SIG-M5 treated with dmso at 0.1 percent for 504 hours (cell line): ENCODE data around the gene FAM32A.

Experiments
- DNase-seq: peaks from one replicate; lab custom pipeline; 2025; ENCODE audit not compliant: unreplicated experiment; lab: John Stamatoyannopoulos, UW

The FAM32A gene

DNA sequence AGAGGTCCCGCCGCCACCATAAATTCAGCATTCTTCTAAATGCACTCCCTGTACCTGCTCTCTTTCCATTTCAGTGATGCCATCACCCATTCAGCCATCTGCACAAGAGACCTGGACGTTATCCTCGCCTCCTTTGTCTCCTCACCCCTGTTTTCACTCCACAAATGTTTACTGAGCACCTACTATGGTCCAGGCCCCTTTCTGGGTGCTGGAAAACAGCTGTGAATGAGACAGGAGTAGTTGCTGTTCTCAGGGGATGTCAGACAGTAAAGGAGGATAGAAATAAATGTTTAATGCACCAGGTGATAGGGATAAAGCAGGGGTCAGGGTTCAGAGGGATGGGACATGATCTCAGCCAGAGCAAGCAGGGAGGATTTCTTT is 15.8 kb downstream of the FAM32A start:
- DNase-seq = no peak

- DNase-seq = no peak
Measured at GRCh38 chr19:16202320-16203255, 17.4 kb downstream of the FAM32A start.

- DNase-seq = no peak
Measured at GRCh38 chr19:16203256-16204004, 18.2 kb downstream of the FAM32A start.

- no peak for DNase-seq
Measured at GRCh38 chr19:16204005-16204294, 18.7 kb downstream of the FAM32A start.

GRCh38 chr19:16205205-16206045 is 20.2 kb downstream of the FAM32A start:
- DNase-seq = no peak

- DNase-seq = no peak
Measured at GRCh38 chr19:16206046-16206605, 20.9 kb downstream of the FAM32A start.

DNA sequence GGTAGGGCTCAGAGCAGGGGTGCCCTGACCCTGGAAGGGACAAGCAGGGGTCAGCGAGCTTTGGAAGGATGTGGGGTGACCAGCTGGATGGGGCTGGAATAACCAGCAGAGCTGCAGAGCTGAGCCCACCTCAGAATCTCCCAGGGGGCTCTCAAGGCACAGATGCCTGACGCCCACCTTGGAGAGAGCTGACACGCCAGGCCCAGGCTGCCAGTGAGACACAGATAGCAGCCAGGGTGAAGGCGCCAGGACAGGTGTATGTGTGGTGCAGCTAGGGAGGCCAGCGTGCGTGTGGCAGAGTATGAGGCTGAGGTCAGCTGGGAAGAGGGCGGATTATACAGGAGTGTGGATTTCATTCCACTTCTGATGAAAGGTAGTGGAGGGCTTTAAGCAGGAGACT is 21.4 kb downstream of the FAM32A start:
- DNase-seq = no peak

DNA sequence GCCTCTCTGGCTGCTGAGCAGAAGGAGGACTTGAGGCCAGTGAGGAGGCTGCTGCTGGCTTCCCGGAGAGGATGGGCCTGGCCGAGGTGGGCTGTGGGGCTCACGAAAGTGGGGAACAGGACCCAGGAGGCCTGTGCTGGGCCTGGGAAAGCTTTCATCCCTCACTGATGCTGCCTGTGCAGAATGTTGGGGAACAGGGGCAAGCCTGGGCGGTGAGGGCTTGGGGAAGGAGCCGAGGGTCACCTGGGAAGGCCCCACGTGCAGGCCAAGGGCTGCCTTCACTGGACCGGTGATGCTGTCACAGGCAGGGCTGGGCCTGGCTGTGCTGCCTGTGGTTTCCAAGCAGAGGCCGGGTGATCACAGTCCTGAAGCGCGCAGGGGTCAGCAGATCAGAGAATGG is 21.9 kb downstream of the FAM32A start:
- DNase-seq = no peak

- no peak for DNase-seq
Measured at GRCh38 chr19:16207490-16208025, 22.3 kb downstream of the FAM32A start.

DNA sequence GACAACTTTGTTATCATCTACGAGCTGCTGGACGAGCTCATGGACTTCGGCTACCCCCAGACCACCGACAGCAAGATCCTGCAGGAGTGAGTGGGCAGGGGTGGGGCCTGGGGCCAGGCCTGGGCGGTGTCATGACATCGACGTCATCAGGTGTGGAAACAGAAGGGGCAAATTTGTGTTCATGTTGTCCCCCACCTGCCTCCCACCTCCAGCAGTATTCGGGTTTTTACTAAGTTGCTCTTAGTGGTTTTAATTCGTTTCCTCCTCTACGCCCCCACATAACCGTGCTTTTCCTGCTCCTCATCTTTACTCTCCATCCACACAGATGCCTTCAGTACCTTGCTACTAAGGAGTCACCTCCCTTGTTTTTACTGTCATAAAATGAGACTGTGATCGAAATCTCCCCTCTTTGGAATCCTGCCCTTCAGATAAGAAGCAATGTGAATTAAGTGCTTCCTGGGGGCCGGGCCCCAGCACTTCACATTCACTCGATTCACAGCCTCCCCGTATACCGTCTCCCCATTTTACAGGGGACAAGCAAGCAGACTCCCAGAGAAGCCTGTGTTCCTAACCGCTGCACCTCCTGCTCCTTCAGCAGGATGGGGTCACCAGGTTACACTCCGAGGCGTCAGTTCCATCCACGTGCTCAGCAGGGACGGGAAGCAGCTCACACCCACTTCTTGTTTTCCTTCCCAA is 23.0 kb downstream of the FAM32A start:
- DNase-seq = no peak

- DNase-seq = no peak
Measured at GRCh38 chr19:16208847-16209665, 23.8 kb downstream of the FAM32A start.

DNA sequence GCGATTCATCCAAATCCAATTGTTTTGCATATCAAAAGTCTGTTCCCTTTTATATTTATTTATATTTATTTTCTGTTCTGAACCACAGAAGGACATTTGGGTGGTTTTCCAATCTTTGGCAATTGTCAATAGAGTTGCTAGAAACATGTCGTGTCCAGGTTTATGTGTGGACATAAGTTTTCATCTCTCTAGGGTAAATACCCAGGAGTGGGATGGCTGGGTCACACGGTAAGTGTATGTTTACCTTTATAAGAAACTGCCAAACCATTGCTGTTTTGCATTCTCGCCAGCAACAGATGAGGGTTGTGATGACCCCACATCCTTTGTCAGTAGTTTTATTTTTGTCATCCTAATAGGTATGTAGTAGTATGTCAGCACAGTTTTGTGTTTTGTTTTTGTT is 25.0 kb downstream of the FAM32A start:
- DNase-seq = no peak

- no peak for DNase-seq
Measured at GRCh38 chr19:16213076-16213475, 27.9 kb downstream of the FAM32A start.

GRCh38 chr19:16216744-16217670 is 31.8 kb downstream of the FAM32A start:
- no peak for DNase-seq

GRCh38 chr19:16217716-16218451 is 32.7 kb downstream of the FAM32A start:
- DNase-seq = no peak

- no peak for DNase-seq
Measured at GRCh38 chr19:16218851-16219250, 33.6 kb downstream of the FAM32A start.

GRCh38 chr19:16222806-16223205 is 37.6 kb downstream of the FAM32A start:
- DNase-seq = no peak

DNA sequence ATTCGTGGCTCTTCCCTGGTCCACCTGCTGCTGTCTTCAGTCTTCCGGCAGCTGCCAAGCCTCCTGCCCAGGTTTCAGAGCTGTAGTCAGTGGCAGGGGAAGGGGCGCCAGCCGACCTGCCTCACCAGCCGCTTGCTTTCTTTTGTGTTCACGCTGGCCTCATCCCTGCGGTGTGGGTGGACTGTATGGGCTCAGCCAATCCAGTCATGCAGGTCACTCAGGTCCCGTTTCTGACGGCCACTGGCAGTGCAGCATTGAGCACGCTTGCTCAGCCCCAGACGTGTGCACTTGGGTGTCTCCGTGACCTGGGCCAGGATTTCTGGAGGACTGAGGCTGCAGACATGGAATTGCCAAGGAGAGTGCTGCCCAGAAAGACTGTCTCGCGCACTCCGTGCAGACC is 38.5 kb downstream of the FAM32A start:
- no peak for DNase-seq
